Liver (tissue), 9 donors: ENCODE results near the gene ZNF273. TPM values are rescaled to one million over a fixed set of nuclear protein-coding genes. Genes with fewer than 3 reads are reported as not detected.

Source experiments
- DNase-seq: peaks from one replicate; pipeline ENCODE4 v3.0.0-alpha.2; 2017; ENCODE audit warnings: low spot score
- H3K27ac ChIP-seq, 2 donors: one replicate each; pipeline ENCODE4 v1.7.0; 2013; ENCODE audit warnings: inconsistent platforms in 2 of 2, low read length in 2 of 2, control low read depth in 1 of 2, low read depth in 1 of 2, mild to moderate bottlenecking in 1 of 2
- H3K27me3 ChIP-seq, 4 donors: one replicate each; pipeline versions ENCODE4 v1.6.1 to v1.7.0; 2013; ENCODE audit warnings: low read length in 3 of 4, inconsistent platforms in 1 of 4, mild to moderate bottlenecking in 1 of 4, moderate library complexity in 1 of 4; ENCODE audit not compliant: control insufficient read depth in 4 of 4, insufficient read depth in 4 of 4
- H3K36me3 ChIP-seq, 4 donors: one replicate each; pipeline versions ENCODE4 v1.6.1 to v1.7.0; 2013; ENCODE audit warnings: low read length in 3 of 4, mild to moderate bottlenecking in 3 of 4, low read depth in 1 of 4, moderate library complexity in 1 of 4; ENCODE audit not compliant: control insufficient read depth in 4 of 4, insufficient read depth in 3 of 4
- H3K4me1 ChIP-seq, 4 donors: one replicate each; pipeline versions ENCODE4 v1.6.1 to v1.7.0; 2013; ENCODE audit warnings: low read length in 3 of 4, mild to moderate bottlenecking in 3 of 4, moderate library complexity in 1 of 4; ENCODE audit not compliant: control insufficient read depth in 4 of 4, insufficient read depth in 4 of 4
- H3K4me3 ChIP-seq, 3 donors: one replicate each; pipeline versions ENCODE4 v1.6.1 to v1.7.0; 2013; ENCODE audit warnings: low read length in 3 of 3, control low read depth in 1 of 3, low read depth in 1 of 3, mild to moderate bottlenecking in 1 of 3
- H3K9ac ChIP-seq, 2 donors: one replicate each; pipeline ENCODE4 v1.7.0; 2013; ENCODE audit warnings: low read length in 2 of 2, mild to moderate bottlenecking in 2 of 2, moderate library complexity in 2 of 2, control low read depth in 1 of 2, low read depth in 1 of 2
- H3K9me3 ChIP-seq, 4 donors: one replicate each; pipeline versions ENCODE4 v1.6.1 to v1.7.0; 2013; ENCODE audit warnings: low read length in 3 of 4; ENCODE audit not compliant: control insufficient read depth in 4 of 4
- ATF3 ChIP-seq: IDR thresholded peaks from 2 replicates; pipeline ENCODE4 v1.6.1; 2016; ENCODE audit warnings: antibody characterized with exemption
- CTCF ChIP-seq: fragments of 150-350 bp; IDR thresholded peaks from 2 replicates; pipeline ENCODE4 v1.5.1; 2017; ENCODE audit warnings: improper control_type of control experiment, low read depth, low read length; ENCODE audit not compliant: missing input control
- EGR1 ChIP-seq, 2 donors: IDR thresholded peaks; 2 replicates each; pipeline ENCODE4 v1.6.1; 2016 to 2018; ENCODE audit warnings: antibody characterized with exemption in 2 of 2, low read depth in 2 of 2
- FOXA1 ChIP-seq: IDR thresholded peaks from 2 replicates; pipeline ENCODE4 v1.6.1; 2016; ENCODE audit warnings: antibody characterized with exemption
- FOXA2 ChIP-seq: IDR thresholded peaks from 2 replicates; pipeline ENCODE4 v1.6.1; 2016; ENCODE audit warnings: antibody characterized with exemption
- GABPA ChIP-seq, 2 donors: IDR thresholded peaks in 1 of 2; conservative IDR thresholded peaks in 1 of 2; 2 replicates each; pipeline ENCODE4 v1.6.1; 2016; ENCODE audit warnings: antibody characterized with exemption in 2 of 2, mild to moderate bottlenecking in 1 of 2, moderate library complexity in 1 of 2
- HNF4A ChIP-seq, 2 donors: conservative IDR thresholded peaks; 2 replicates each; pipeline ENCODE4 v1.6.1; 2016; ENCODE audit warnings: antibody characterized with exemption in 2 of 2, mild to moderate bottlenecking in 2 of 2
- HNF4G ChIP-seq: IDR thresholded peaks from 2 replicates; pipeline ENCODE4 v1.6.1; 2016; ENCODE audit warnings: antibody characterized with exemption
- JUND ChIP-seq, 2 donors: IDR thresholded peaks; 2 replicates each; pipeline ENCODE4 v1.6.1; 2016; ENCODE audit warnings: antibody characterized with exemption in 2 of 2
- MAX ChIP-seq: IDR thresholded peaks from 2 replicates; pipeline ENCODE4 v1.6.1; 2016; ENCODE audit warnings: antibody characterized with exemption
- NR2F2 ChIP-seq: IDR thresholded peaks from 2 replicates; pipeline ENCODE4 v1.6.1; 2016; ENCODE audit warnings: antibody characterized with exemption
- RAD21 ChIP-seq, 2 donors: IDR thresholded peaks; 2 replicates each; pipeline ENCODE4 v1.6.1; 2016; ENCODE audit warnings: antibody characterized with exemption in 2 of 2, mild to moderate bottlenecking in 2 of 2
- REST ChIP-seq: IDR thresholded peaks from 2 replicates; pipeline ENCODE4 v1.6.1; 2016; ENCODE audit warnings: antibody characterized with exemption, mild to moderate bottlenecking
- RXRA ChIP-seq, 2 donors: IDR thresholded peaks; 2 replicates each; pipeline ENCODE4 v1.6.1; 2017 to 2018; ENCODE audit warnings: antibody characterized with exemption in 2 of 2, mild to moderate bottlenecking in 1 of 2
- SP1 ChIP-seq: IDR thresholded peaks from 2 replicates; pipeline ENCODE4 v1.6.1; 2018; ENCODE audit warnings: antibody characterized with exemption, mild to moderate bottlenecking
- TAF1 ChIP-seq: conservative IDR thresholded peaks from 2 replicates; pipeline ENCODE4 v1.6.1; 2016; ENCODE audit warnings: antibody characterized with exemption, mild to moderate bottlenecking
- YY1 ChIP-seq: IDR thresholded peaks from 2 replicates; pipeline ENCODE4 v1.6.1; 2016; ENCODE audit warnings: antibody characterized with exemption, mild to moderate bottlenecking
- ZBTB33 ChIP-seq: IDR thresholded peaks from 2 replicates; pipeline ENCODE4 v1.6.1; 2016; ENCODE audit warnings: antibody characterized with exemption
- WGBS: extraction: QIAGEN DNeasy Blood & Tissue Kit; methylation state at CpG from one replicate; pipeline ENCODE4 v1.1.7; 2013; 5-methylcytosine and 5-hydroxymethylcytosine counted together
- polyA plus RNA-seq, 2 donors: library from polyadenylated mRNA; stranded (reverse) in 1 of 2; unstranded in 1 of 2; fragments of 200-250 nt in 1 of 2; fragments of >200 nt in 1 of 2; fragmentation: Nextera tagmentation in 1 of 2; extraction: Ambion mirVana in 1 of 2; gene quantifications; one replicate each; pipeline versions ENCODE4 v1.2.1 to v1.2.3, GENCODE V29; 2013 to 2015
- total RNA-seq, 2 donors: library from RNA; depleted of rRNA; stranded (reverse); fragments of >200 nt; gene quantifications; one replicate each; pipeline ENCODE4 v1.2.3, GENCODE V29; 2014
- donor health status: healthy.
- donor health status: healthy.
- donor health status: healthy.
- donor health status: healthy.
- donor health status: healthy.

ZNF273 gene
- total RNA-seq (10 to 100 TPM in 1 of 2 donors, under 1 TPM in 1; 0.92 to 14.9 TPM), polyA plus RNA-seq (under 1 TPM; 0.43 to 0.54 TPM)

- peak within 1 kb of the TSS; percentile 58 to 84 (median 83) for H3K4me3 ChIP-seq
- H3K27me3 ChIP-seq, result no peaks in the 10 kb centered on the region
- H3K4me1 ChIP-seq, result peaks cover 1 to 7% (median 3%) of the 10 kb centered on the region in 4 donors
- H3K27ac ChIP-seq, result no peak within 1 kb of the TSS
- TF ChIP-seq HNF4A (conservative IDR thresholded peaks at IDR 0.05) (no peak), ZBTB33 (no peak), NR2F2 (no peak), CTCF (no peak), GABPA (IDR thresholded peaks at IDR 0.05 in 1 of 2, conservative IDR thresholded peaks at IDR 0.05 in 1 of 2) (peak in 1 of 2 donors; percentile 50), EGR1 (IDR thresholded peaks at IDR 0.05; ENCODE audit: low read depth in 2 of 2) (no peak), RAD21 (IDR thresholded peaks at IDR 0.05) (peak in 1 of 2 donors; percentile 6), RXRA (IDR thresholded peaks at IDR 0.05) (no peak), REST (no peak), MAX (no peak), YY1 (peak; percentile 62), TAF1 (peak; percentile 67), SP1 (peak; percentile 69), FOXA1 (no peak), HNF4G (no peak), JUND (IDR thresholded peaks at IDR 0.05) (no peak), ATF3 (no peak), FOXA2 (no peak)
- under 1% methylated on average over 34 of the region's 34 CpGs for WGBS
- peak within 1 kb of the TSS in 1 of 2 donors; percentile 49 for H3K9ac ChIP-seq
- H3K9me3 ChIP-seq, result no peaks in the 10 kb centered on the region
- no peaks in the 10 kb centered on the region for H3K36me3 ChIP-seq
- DNase-seq, result peak; percentile 90
These were observed at the start of gene ZNF273 for GRCh38 chr7:64902806-64903721. Gene ZNF273, plus strand, starts transcription at chr7:64903273. Its CDS starts 45 bp downstream, at chr7:64903318.
